GM18526 (cell line): ENCODE data around the gene MCHR1.

Source experiments
- POLR2A ChIP-seq: IDR thresholded peaks from 3 replicates; pipeline ENCODE4 v1.6.1; 2011; ENCODE audit not compliant: insufficient read length; ENCODE audit errors: extremely low read depth

MCHR1 gene

DNA sequence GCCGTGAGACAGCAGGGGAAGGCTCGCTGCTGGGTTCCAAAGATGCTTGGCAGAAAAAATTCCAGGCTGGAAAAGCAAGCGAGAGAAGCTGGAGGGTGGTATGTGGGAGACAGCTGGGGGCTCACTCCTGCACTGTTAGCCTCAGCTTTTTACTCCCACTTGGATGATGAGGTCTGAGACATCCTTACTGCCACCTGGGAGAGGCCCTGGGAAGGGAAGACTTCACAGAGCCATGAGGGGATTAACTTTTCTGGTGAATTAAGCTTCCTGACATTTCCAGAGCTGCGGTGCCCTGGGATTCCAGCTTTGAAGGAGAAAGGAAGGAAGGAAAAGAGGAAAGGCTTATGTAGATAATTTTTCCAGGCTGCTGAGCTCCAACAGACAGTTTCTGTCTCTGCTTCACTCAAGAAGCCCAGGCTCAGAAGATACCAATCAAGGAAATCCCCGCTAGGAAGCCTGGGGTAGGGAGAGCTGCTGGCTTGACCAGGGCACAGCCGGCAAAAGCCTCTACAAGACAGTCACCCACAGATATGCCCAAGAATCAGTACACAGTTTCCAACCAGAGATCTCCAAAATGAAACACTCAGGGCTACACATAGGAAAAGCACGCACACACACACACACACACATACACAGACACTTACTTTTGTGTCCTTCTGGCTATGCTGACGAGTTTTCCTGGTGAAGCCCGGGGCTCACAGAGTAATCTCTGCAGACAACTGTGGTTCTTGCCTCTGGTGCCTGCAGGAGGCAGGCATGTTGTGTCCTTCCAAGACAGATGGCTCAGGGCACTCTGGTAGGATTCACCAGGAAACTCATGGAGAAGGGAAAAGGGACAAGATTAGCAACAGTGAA lies 907 bp downstream of the MCHR1 start:
- TF ChIP-seq POLR2A: no peak

DNA sequence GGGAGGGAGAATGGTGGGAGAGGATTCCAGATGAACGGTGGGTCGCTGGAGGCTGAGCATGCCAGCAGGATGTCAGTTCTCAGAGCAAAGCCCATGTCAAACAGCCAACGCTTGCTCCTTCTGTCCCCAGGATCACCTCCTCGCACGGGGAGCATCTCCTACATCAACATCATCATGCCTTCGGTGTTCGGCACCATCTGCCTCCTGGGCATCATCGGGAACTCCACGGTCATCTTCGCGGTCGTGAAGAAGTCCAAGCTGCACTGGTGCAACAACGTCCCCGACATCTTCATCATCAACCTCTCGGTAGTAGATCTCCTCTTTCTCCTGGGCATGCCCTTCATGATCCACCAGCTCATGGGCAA lies 1.5 kb downstream of the MCHR1 start:
- no peak for TF ChIP-seq POLR2A

DNA sequence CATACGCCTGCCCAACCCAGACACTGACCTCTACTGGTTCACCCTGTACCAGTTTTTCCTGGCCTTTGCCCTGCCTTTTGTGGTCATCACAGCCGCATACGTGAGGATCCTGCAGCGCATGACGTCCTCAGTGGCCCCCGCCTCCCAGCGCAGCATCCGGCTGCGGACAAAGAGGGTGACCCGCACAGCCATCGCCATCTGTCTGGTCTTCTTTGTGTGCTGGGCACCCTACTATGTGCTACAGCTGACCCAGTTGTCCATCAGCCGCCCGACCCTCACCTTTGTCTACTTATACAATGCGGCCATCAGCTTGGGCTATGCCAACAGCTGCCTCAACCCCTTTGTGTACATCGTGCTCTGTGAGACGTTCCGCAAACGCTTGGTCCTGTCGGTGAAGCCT lies 2.2 kb downstream of the MCHR1 start:
- TF ChIP-seq POLR2A: no peak

DNA sequence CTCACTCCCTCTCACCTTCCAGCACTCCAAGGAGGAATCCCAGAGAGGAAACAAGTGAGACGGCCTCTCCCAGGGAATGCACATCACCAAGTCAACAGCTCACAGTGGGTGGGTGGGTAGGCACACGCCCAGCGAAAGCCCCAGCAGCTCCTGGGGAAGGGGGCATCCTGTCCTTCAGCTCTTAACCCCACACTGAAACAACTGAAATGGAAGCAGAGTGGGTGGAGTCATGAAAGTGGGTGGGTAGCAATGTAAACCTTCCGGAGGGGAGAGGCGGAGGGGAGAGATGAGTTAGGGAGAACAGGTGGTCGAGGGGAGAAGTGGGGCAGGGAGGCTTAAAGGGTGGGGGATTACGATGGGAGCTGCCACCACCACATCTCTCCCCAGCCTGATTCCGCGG lies 5.4 kb downstream of the MCHR1 start:
- TF ChIP-seq POLR2A: no peak

DNA sequence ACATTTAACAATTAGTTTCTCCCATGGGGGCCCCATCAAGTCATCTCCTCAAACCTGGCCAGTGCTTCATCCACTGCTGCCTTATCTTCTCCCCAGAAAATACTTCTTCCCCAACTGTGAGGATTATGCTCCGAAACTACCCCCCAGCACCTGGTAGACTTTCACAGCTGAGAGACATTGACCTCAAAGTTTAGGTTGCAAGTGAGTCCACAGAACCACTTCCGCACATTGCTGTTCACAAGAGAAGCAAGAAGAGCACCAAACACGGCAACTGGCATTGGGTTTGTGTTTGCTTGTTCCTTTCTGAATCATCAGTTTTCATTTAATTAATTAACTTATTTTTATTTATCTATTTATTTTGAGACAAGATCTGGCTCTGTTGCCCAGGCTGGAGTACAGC lies 6.1 kb downstream of the MCHR1 start:
- no peak for TF ChIP-seq POLR2A

DNA sequence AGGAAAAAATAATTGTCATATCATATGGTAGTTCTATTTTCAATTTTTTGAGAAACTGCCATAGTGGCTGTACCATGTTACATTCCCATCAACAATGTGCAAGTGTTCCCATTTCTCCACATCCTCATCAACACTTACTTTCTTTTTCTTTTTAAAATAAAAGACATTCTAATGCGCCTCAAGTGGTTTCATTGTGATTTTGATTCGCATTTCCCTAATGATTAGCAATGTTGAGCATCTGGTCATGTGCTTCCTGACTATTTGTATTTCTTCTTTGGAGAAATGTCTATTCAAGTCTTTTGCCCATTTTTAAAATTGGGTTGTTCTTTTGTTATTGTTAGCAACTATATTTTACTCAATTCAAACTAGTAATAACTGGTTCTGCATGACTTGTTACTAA lies 8.4 kb downstream of the MCHR1 start:
- no peak for TF ChIP-seq POLR2A

DNA sequence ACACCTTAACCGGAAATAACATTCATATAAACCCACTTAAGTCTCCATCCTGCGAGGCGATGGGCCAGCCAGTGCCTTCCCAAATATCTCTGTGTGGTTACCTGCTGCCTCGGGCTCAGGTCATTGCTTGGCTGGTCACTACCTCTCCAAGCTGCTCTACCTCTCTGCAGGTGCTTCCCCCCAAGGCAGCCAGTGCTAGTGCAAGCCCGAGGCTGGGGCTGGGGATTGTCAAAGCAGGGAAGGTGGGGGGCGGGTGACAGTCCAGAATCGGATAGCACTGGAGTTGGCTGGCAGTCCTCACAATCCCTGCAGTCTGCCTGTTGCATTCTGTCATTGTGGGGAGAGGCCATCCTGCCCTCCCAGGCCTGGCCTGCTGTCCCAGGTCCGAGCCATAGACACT lies 11.1 kb downstream of the MCHR1 start:
- TF ChIP-seq POLR2A: no peak

DNA sequence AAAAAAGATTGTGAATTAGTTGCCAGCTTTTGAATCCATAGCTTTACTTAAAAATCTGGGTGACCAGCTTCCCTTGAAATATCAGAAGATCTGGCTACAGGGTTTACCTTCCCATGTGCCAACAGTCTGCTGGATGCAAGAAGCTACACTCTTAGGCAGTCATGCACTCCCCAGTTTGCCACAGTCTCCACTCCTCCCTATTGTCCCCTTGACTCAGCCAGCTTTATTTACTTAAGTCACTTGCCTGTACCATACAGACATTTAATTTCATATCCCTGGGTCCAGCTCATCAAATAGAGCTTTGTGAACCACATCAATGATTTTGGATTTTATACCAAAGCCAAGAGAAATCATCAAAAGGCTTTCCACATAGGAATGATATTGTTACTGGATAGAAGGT lies 12.2 kb downstream of the MCHR1 start:
- no peak for TF ChIP-seq POLR2A

DNA sequence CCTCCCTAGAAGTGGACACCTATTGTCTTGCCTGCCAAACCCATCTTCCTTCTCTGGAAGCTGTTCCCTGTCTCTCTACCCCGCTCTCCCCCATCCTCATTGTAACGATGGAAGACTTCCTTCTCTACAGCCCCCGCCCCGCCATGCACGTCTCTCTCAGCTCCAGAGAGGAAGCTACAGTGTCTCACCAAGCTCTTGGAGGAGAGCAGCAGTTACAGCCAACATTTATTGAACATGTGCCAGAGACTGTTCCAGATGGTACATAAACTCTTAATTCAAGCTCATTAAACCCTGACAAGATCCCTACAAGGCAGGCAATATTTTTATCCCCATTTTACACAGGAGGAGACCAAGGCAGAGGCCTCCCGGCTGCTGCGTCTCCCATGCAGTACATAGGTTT lies 15.1 kb downstream of the MCHR1 start:
- TF ChIP-seq POLR2A: no peak

DNA sequence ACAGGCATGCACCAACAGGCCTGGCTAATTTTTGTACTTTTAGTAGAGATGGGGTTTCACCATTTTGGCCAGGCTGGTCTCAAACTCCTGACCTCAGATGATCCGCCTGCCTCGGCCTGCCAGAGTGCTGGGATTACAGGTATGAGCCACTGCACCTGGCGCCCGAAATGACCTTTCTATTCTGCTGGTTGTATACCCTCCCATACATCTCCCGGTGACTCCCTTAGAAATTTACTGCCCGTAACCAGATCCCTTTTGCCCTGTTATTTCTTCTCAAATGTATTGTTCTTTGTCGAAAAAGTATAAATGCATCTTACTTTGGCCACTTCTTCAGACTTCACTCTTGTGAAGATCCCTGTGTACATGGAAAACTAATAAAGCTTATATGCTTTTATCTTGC lies 22.0 kb downstream of the MCHR1 start:
- TF ChIP-seq POLR2A: no peak

DNA sequence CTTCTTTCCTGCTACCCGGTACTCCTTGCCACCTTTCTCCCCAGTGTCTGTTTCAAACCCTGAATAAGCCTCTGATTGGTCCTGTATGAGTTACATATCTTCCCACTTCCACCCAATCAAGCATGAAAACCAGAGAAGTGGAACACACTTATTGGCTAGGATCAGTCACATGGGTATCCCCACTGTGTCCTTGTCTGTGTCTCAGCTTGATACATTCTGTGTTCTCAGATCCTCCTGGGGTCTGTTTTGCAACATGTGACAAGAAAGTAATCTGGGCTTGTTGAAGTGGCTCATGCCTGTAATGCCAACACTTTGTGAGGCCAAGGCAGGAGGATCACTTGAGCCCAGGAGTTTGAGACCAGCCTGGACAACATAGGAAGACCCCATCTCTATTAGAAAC lies 23.9 kb downstream of the MCHR1 start:
- TF ChIP-seq POLR2A: no peak

DNA sequence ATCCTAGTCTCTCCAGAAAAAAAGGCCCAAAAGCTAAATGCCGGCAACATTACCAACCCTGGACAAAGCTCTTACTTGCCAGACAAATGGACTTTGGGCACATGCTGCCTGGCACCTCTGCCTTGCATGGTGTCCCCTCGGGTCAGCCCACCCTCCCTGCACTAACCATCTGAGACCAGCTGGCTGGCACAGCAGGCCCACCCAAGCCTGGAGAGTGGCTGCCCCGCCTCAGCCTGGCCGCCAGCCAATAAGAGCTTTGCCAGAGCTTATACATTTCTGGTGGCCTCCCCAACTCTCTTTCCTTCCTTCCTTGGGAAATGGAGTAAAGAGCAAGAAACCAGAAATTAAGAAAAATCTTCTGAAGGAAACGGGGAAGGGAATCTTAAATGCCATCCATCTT lies 24.5 kb downstream of the MCHR1 start:
- TF ChIP-seq POLR2A: no peak

DNA sequence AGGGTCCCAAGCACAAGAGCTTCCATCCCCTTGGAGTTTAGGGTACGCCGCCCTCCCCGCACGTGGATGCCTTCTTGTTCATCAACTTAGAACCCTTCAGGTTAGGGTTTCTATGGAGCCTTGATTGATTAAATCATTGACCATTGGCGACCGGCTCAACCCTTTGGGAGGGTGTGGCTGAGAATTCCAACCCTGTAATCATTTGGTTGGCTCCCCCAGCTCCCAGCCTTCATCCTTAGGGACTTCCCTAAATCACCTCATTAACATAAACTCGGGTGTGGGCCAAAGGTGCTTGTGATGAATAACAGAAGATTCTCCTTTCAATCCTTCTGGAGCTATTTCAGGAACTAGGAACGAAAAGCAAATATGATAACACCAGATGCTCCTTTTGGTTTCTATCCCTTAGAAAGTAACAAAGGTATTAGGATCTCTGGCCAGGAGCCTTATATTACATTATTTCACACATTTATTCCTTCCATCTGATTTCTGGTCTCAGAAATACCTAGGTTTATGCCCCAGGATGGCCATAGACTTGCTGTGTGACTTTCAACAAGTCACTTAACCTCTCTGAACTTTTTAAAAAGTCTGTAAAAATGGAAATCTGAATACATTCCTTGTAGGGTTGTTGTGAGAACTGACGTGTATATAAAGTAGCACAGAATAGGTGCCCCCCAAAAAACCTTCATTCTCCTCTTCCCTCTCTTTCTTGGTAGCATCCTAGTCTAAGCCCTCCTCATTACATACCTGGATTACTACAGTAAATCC lies 26.8 kb downstream of the MCHR1 start:
- no peak for TF ChIP-seq POLR2A

DNA sequence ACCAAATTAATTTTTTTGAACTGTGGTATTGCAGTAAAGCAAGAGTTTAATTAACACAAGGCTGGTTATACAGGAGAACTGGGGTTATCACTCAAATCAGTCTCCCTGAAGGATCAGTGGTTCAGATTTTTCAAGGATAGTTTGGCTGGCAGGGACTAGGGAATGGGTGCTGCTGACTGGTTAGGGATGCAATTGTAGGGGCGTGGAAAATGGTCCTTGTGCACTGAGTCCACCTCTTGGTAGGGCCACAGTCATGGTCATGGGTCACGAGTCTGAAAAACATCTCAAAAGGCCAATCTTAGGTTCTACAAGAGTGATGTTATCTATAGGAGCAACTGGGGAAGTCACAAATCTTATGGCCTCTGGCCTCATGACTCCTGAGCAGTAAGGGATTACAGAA lies 27.9 kb downstream of the MCHR1 start:
- no peak for TF ChIP-seq POLR2A

DNA sequence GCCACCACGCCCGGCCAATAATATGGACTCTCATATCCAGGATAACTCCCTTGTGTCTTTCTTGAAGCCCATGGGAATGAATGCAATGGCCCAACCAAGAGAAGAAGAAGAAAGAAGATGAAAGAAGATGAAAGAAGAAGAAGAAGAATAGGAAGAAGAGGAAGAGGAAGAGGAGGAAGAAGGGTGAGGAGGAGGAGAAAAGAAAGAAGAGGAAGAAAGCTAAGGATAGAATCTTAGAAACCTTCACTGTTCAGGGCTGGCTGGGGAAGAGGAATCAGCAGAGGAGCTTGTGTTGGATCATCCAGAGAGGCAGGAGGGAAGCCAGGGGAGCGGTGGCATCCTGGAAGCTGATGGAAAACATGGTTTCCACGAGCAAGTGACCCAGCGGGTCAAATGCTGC lies 28.9 kb downstream of the MCHR1 start:
- no peak for TF ChIP-seq POLR2A

DNA sequence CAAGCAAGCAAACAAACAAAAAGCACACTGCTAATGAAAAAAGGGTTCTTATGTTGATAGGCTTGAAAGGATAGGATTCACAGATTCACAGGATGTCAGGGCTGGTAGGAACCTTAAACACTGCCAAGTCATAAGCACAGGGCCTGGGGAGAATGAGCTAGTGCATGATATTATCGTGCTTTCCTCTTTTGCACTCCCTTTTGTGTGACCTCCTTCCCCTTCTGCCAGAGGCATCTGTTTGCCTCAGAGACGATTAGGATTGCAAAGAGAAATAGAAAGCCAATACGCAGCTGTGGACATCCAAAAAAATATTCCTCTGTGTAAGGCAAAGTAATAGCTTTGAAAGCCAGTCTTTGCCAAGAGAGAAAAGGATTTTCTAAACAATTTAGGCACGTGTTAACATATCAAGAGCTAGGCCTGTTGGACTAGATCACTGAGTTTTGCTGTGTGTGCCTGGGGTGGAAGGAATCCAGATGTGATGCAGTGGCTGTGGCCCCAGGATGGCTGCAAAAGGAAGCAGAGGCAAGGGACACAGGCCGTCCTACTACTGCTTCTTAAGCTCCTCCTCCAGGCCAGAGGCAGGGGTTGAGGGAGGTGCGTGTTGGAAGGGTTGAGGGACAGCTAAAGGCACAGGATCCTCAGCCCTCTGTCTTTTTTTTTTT lies 30.6 kb downstream of the MCHR1 start:
- no peak for TF ChIP-seq POLR2A
